HepG2 (cell line): ENCODE results near the gene UXS1. TPM values are rescaled to one million over a fixed set of nuclear protein-coding genes. Genes with fewer than 3 reads are reported as not detected.

Experiments used
- ARHGAP35 ChIP-seq: sonication (generic); formaldehyde crosslinking; IDR thresholded peaks from 2 replicates; pipeline ENCODE4 v1.9.0; 2022; ENCODE audit warnings: mild to moderate bottlenecking, inconsistent platforms, moderate library complexity, missing genetic modification reagents, borderline replicate concordance
- ATF4 ChIP-seq, 2 experiments: fragments of 450-650 bp in 1 of 2; sonication (generic) in 1 of 2; formaldehyde crosslinking; IDR thresholded peaks; 2 replicates each; pipeline versions ENCODE4 v1.5.0 to v1.8.0; 2020 to 2022; ENCODE audit warnings: mild to moderate bottlenecking in 1 of 2, missing genetic modification reagents in 1 of 2
- CERS6 ChIP-seq: sonication (generic); formaldehyde crosslinking; IDR thresholded peaks from 2 replicates; pipeline ENCODE4 v1.5.0; 2020; ENCODE audit warnings: missing genetic modification reagents
- ETV6 ChIP-seq: sonication (generic); formaldehyde crosslinking; conservative IDR thresholded peaks from 2 replicates; pipeline ENCODE4 v1.4.0; 2020; ENCODE audit warnings: missing genetic modification reagents
- HMG20B ChIP-seq: conservative IDR thresholded peaks from 2 replicates; pipeline ENCODE4 v1.6.1; 2016; ENCODE audit warnings: missing genetic modification reagents, missing compliant biosample characterization
- MTA1 ChIP-seq: sonication (generic); formaldehyde crosslinking; IDR thresholded peaks from 2 replicates; pipeline ENCODE4 v1.4.0; 2020; ENCODE audit warnings: missing genetic modification reagents, mild to moderate bottlenecking, borderline replicate concordance
- REST ChIP-seq, 2 experiments: IDR thresholded peaks; 2 replicates each; pipeline ENCODE4 v1.6.1; 2011 to 2012; ENCODE audit warnings: low read length in 2 of 2, borderline replicate concordance in 1 of 2, low read depth in 1 of 2, mild to moderate bottlenecking in 1 of 2, moderate library complexity in 1 of 2
- SNAPC4 ChIP-seq: sonication (generic); formaldehyde crosslinking; IDR thresholded peaks from 2 replicates; pipeline ENCODE4 v1.4.0; 2020; ENCODE audit warnings: mild to moderate bottlenecking, missing genetic modification reagents
- XRCC5 ChIP-seq: fragments of 200-400 bp; formaldehyde crosslinking; optimal IDR thresholded peaks from 2 replicates; pipeline ENCODE3; 2017; ENCODE audit warnings: mild to moderate bottlenecking, low read length
- ZKSCAN5 ChIP-seq: sonication (generic); formaldehyde crosslinking; IDR thresholded peaks from 2 replicates; pipeline ENCODE4 v1.5.1; 2020; ENCODE audit warnings: mild to moderate bottlenecking, missing genetic modification reagents
- ZNF329 ChIP-seq: sonication (generic); formaldehyde crosslinking; IDR thresholded peaks from 2 replicates; pipeline ENCODE4 v1.9.0; 2021; ENCODE audit warnings: low read depth, mild to moderate bottlenecking, missing genetic modification reagents
- ZNF432 ChIP-seq: sonication (generic); formaldehyde crosslinking; IDR thresholded peaks from 2 replicates; pipeline ENCODE4 v1.5.0; 2020; ENCODE audit warnings: missing genetic modification reagents, mild to moderate bottlenecking, borderline replicate concordance
- ZNF501 ChIP-seq: sonication (generic); formaldehyde crosslinking; IDR thresholded peaks from 2 replicates; pipeline ENCODE4 v1.5.1; 2020; ENCODE audit warnings: mild to moderate bottlenecking, moderate library complexity, missing genetic modification reagents
- ZNF629 ChIP-seq: sonication (generic); formaldehyde crosslinking; conservative IDR thresholded peaks from 2 replicates; pipeline ENCODE4 v1.5.0; 2020; ENCODE audit warnings: missing genetic modification reagents
- ZNF747 ChIP-seq: sonication (generic); formaldehyde crosslinking; IDR thresholded peaks from 2 replicates; pipeline ENCODE4 v1.8.1; 2023; ENCODE audit warnings: missing genetic modification reagents, mild to moderate bottlenecking, borderline replicate concordance
- ZNF781 ChIP-seq: sonication (generic); formaldehyde crosslinking; IDR thresholded peaks from 2 replicates; pipeline ENCODE4 v1.5.1; 2020; ENCODE audit warnings: borderline replicate concordance, mild to moderate bottlenecking, missing genetic modification reagents; ENCODE audit errors: not compliant biosample characterization
- ZNF841 ChIP-seq: sonication (generic); formaldehyde crosslinking; IDR thresholded peaks from 2 replicates; pipeline ENCODE4 v1.8.1; 2023; ENCODE audit warnings: missing genetic modification reagents, borderline replicate concordance
- ZNF891 ChIP-seq: sonication (generic); formaldehyde crosslinking; IDR thresholded peaks from 2 replicates; pipeline ENCODE4 v1.5.0; 2020; ENCODE audit warnings: mild to moderate bottlenecking, missing genetic modification reagents
- polyA plus RNA-seq, 8 experiments: library from polyadenylated mRNA; depleted of rRNA in 3 of 8; stranded (reverse) in 7 of 8; unstranded in 1 of 8; fragments of >200 nt; fragmentation: Illumina TruSeq in 4 of 8; extraction: Trizol in 4 of 8; gene quantifications; 2 replicates each; pipeline versions ENCODE4 v1.2.1 to v1.2.3, GENCODE V29; 2011 to 2016; ENCODE audit warnings: low read depth in 4 of 8, missing spikeins in 1 of 8, mixed read lengths in 1 of 8; ENCODE audit not compliant: insufficient read depth in 1 of 8
- total RNA-seq, 5 experiments: library from RNA; depleted of rRNA; stranded (reverse); fragments of >200 nt; fragmentation: Illumina TruSeq; extraction: Trizol; gene quantifications; 2 replicates each; pipeline ENCODE4 v1.2.3, GENCODE V29; 2016; ENCODE audit warnings: low read depth in 1 of 5

Gene UXS1
- total and polyA plus RNA-seq, 2 of the 13 experiments (the other 11 are each of a cell fraction or from before 2014, with no cell fraction given) = 53.3 to 110 TPM

GRCh38 chr2:106124106-106124756 lies 69.9 kb downstream of the UXS1 start (continued):
- no peak for TF ChIP-seq REST (IDR thresholded peaks at IDR 0.05; ENCODE audit: borderline replicate concordance in 1 of 2, low read depth in 1 of 2, low read length in 2 of 2)
- no peak for TF ChIP-seq MTA1
- TF ChIP-seq ZNF747 = no peak
- no peak; a peak in 1 of 4 replicates for TF ChIP-seq ATF4 (CRISPR knock-in tag; IDR thresholded peaks at IDR 0.05)
- no peak for TF ChIP-seq XRCC5
- TF ChIP-seq SNAPC4 (CRISPR knock-in tag) = no peak
- TF ChIP-seq ETV6 (CRISPR knock-in tag) = no peak
- 0 out of 2 replicates have a peak, but pooled peaks have one; percentile 26 for TF ChIP-seq HMG20B (CRISPR knock-in tag)
- TF ChIP-seq ZKSCAN5 (CRISPR knock-in tag) = no peak
- TF ChIP-seq ZNF329 (CRISPR knock-in tag) = no peak
- TF ChIP-seq ZNF781 (CRISPR knock-in tag) = no peak
- no peak for TF ChIP-seq ZNF891 (CRISPR knock-in tag)
- TF ChIP-seq ARHGAP35 (CRISPR knock-in tag) = no peak
- TF ChIP-seq ZNF629 (CRISPR knock-in tag) = no peak
- TF ChIP-seq ZNF432 (CRISPR knock-in tag) = no peak
- TF ChIP-seq CERS6 (CRISPR knock-in tag) = no peak
- no peak for TF ChIP-seq ZNF841 (CRISPR knock-in tag)
- TF ChIP-seq ZNF501 = no peak
